ENCODE measurements around the gene TET1. TPM values are rescaled to one million over a fixed set of nuclear protein-coding genes. Genes with fewer than 3 reads are reported as not detected.
"Not testable (repeated sequence)": the region's sequence is repeated elsewhere in the genome, so short reads cannot be mapped to it uniquely, and the experiment has no call there.

TET1 gene
- total and polyA plus RNA-seq, 8 donors = 1.5 to 20.7 (median 15.7) TPM

DNA sequence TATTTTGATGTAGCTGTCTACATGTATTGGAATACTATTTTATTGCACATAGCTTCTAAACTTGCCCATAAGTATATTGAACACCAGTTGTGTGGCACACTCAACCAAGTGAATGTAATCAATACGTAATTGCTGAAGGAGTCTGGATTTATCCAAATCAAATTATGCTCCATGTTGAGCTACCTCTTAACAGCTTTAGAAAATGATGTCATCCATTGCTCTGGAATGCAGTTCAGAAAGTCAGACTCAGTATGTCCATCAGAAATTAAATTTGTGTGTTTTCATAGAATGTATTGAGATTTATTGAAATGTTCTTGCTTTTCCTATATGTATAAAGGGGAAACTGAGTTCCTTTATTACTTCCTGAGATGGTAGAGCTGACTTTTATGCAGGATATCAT, 135.9 kb downstream of the TET1 start:
- Histone ChIP-seq H3K27me3 (no peaks in the 10 kb centered on the region), H3K36me3 (peaks cover 0 to 4% of the 10 kb centered on the region in 2 donors), H3K27ac (no peak overlapping the region), H3K4me3 (no peak overlapping the region), H3K4me1 (no peaks in the 10 kb centered on the region), H3K9me3 (no peaks in the 10 kb centered on the region)
- ATAC-seq = no peak
- TF ChIP-seq, protein P1, sequence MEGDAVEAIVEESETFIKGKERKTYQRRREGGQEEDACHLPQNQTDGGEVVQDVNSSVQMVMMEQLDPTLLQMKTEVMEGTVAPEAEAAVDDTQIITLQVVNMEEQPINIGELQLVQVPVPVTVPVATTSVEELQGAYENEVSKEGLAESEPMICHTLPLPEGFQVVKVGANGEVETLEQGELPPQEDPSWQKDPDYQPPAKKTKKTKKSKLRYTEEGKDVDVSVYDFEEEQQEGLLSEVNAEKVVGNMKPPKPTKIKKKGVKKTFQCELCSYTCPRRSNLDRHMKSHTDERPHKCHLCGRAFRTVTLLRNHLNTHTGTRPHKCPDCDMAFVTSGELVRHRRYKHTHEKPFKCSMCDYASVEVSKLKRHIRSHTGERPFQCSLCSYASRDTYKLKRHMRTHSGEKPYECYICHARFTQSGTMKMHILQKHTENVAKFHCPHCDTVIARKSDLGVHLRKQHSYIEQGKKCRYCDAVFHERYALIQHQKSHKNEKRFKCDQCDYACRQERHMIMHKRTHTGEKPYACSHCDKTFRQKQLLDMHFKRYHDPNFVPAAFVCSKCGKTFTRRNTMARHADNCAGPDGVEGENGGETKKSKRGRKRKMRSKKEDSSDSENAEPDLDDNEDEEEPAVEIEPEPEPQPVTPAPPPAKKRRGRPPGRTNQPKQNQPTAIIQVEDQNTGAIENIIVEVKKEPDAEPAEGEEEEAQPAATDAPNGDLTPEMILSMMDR (IDR thresholded peaks at IDR 0.05) = no peak
- DNase-seq = no peak
- intact Hi-C loops (cut with DNase I) = no loop called here

DNA sequence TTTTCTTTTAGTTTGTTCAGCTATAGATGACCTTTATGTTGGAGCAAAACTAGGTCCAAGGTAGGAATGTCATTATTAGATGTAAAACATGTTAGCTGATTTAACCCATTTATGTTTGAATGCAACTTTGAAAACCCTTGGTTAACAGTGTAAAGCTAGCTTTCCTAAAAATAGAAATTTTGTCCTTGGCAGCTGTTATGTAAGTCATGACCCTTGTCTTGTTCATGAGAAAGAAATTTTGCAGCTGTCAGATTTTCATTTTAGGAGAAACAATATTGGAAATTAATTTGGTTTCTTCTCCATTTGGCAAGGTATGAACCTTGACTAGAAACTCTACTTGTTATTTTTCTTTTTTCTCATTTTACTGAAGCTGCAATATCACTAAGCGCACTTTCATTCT, 137.0 kb downstream of the TET1 start:
- H3K36me3 ChIP-seq = no peaks in the 10 kb centered on the region
- H3K4me3 ChIP-seq = no peak overlapping the region
- H3K27me3 ChIP-seq = no peaks in the 10 kb centered on the region
- intact Hi-C loops (cut with DNase I) = no loop called here
- H3K4me1 ChIP-seq = no peaks in the 10 kb centered on the region
- ATAC-seq (no peak), DNase-seq (peak in 2 of 4 donors; percentile 36 to 40)
- TF ChIP-seq, protein P1 (IDR thresholded peaks at IDR 0.05) = no peak
- no peak overlapping the region for H3K27ac ChIP-seq
- H3K9me3 ChIP-seq = no peaks in the 10 kb centered on the region

DNA sequence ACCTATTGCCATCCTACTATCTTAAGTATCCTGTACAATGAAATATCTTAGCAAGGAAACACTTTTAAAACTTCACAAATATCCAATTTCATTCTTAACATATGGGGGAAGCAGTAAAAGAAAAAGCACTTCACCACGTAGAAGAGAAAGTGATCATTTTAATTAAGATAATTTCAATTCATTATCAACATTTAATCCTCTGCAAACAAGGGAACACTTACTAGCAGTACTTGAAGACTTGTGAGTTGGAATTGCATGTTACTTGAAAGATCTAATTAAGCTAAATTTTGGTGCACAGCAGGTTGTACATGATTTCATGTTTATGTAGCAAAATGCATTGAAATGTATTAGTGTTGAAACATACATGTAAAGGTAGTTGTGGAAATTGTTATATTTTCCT, 140.1 kb downstream of the TET1 start:
- Histone ChIP-seq H3K36me3 (no peaks in the 10 kb centered on the region), H3K27me3 (no peaks in the 10 kb centered on the region), H3K27ac (no peak overlapping the region), H3K9me3 (no peaks in the 10 kb centered on the region), H3K4me3 (no peak overlapping the region), H3K4me1 (no peaks in the 10 kb centered on the region)
- ATAC-seq (no peak), DNase-seq (no peak)
- intact Hi-C loops (cut with DNase I) = no loop called here
- TF ChIP-seq, protein P1 (IDR thresholded peaks at IDR 0.05) = no peak

DNA sequence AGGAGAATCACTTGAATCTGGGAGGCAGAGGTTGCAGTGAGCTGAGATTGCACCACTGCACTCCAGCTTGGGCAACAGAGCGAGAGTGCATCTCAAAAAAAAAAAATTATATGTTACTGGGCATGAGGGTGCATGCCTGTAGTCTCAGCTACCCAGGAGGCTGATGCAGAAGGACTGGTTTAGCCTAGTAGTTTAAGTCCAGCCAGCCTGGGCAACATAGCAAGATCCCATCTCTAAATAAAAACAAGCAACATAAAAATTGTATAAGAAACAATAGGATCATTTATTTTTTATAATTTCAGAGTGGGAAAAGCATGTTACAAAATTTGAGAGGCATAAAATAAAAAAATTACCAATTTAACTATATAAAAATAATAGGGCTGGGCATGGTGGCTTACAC, 145.4 kb downstream of the TET1 start:
- DNase-seq = no peak
- H3K27ac ChIP-seq = no peak overlapping the region
- H3K36me3 ChIP-seq = no peaks in the 10 kb centered on the region
- no peaks in the 10 kb centered on the region for H3K9me3 ChIP-seq
- H3K27me3 ChIP-seq = no peaks in the 10 kb centered on the region
- no peak overlapping the region for H3K4me3 ChIP-seq
- intact Hi-C loops (cut with DNase I) = no loop called here
- no peak for ATAC-seq
- no peaks in the 10 kb centered on the region for H3K4me1 ChIP-seq
- TF ChIP-seq, protein P1 (IDR thresholded peaks at IDR 0.05) = no peak

DNA sequence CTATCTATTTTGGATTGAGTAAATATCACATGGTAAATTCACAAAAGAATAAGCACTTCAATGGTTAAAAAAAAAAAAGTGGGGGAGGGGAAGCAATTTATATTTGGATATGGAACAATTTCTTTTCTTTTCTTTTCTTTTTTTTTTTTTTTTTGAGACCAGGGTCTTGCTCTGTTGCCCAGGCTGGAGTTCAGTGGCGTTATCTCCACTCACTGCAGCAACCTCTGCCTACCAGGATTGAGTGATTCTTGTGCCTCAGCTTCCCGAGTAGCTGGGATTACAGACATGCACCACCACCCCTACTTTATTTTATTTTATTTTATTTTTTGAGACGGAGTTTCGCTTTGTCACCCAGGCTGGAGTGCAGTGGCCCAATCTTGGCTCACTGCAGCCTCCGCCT, 148.8 kb downstream of the TET1 start:
- H3K4me3 ChIP-seq; DNase-seq; H3K9me3 ChIP-seq; H3K4me1 ChIP-seq; H3K27ac ChIP-seq; ATAC-seq; H3K27me3 ChIP-seq; H3K36me3 ChIP-seq; intact Hi-C loops (cut with DNase I): not testable (repeated sequence)

DNA sequence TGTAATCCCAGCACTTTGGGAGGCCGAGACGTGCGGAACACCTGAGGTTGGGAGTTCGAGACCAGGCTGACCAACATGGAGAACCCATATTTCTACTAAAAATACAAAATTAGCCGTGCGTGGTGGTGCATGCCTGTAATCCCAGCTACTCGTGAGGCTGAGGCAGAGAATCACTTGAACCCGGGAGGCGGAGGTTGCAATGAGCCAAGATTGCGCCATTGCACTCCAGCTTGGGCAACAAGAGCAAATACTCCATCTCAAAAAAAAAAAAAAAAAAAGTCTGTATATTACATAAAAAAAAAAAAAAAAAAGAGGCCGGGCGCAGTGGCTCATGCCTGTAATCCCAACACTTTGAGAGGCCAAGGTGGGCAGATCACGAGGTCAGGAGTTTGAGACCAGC, 152.9 kb downstream of the TET1 start:
- H3K4me3 ChIP-seq; intact Hi-C loops (cut with DNase I); ATAC-seq: not testable (repeated sequence)

More for the DNA sequence above, 152.9 kb downstream of the TET1 start:
- not testable (repeated sequence) for DNase-seq, H3K27ac ChIP-seq, H3K4me1 ChIP-seq, H3K27me3 ChIP-seq, H3K9me3 ChIP-seq, H3K36me3 ChIP-seq
